ENCODE data around the gene NCOR2.

NCOR2 gene

GRCh38 chr12:124573839-124574786, 6.7 kb upstream of the NCOR2 start:
- DNase-seq, result peak; percentile 43 to 63

- no peak for DNase-seq
Observed at GRCh38 chr12:124571556-124571955, 4.1 kb upstream of the NCOR2 start.

- DNase-seq, result no peak
Observed at GRCh38 chr12:124570810-124571209, 3.4 kb upstream of the NCOR2 start.

- DNase-seq, result peak in 1 of 2 experiments; percentile 61
Observed at GRCh38 chr12:124569375-124570148, 2.1 kb upstream of the NCOR2 start.

- peak; percentile 93 to 95 for DNase-seq
Observed at GRCh38 chr12:124568431-124569374, 1.3 kb upstream of the NCOR2 start.

- peak; percentile 95 to 97 for DNase-seq
Observed at GRCh38 chr12:124567673-124568373, 411 bp upstream of the NCOR2 start.

GRCh38 chr12:124566161-124566996, 1.0 kb downstream of the NCOR2 start:
- DNase-seq, result peak; percentile 69 to 83

- DNase-seq, result no peak
Observed at GRCh38 chr12:124565656-124566160, 1.7 kb downstream of the NCOR2 start.

GRCh38 chr12:124564971-124565491, 2.4 kb downstream of the NCOR2 start:
- peak in 1 of 2 experiments; percentile 37 for DNase-seq

GRCh38 chr12:124564232-124564958, 3.0 kb downstream of the NCOR2 start:
- DNase-seq, result peak; percentile 77 to 87

- no peak for DNase-seq
Observed at GRCh38 chr12:124563809-124564208, 3.6 kb downstream of the NCOR2 start.

GRCh38 chr12:124563401-124563800, 4.0 kb downstream of the NCOR2 start:
- no peak for DNase-seq

GRCh38 chr12:124562796-124563181, 4.6 kb downstream of the NCOR2 start:
- no peak for DNase-seq

GRCh38 chr12:124562018-124562795, 5.2 kb downstream of the NCOR2 start:
- no peak for DNase-seq

GRCh38 chr12:124561231-124561630, 6.2 kb downstream of the NCOR2 start:
- no peak for DNase-seq

GRCh38 chr12:124560146-124560890, 7.1 kb downstream of the NCOR2 start:
- no peak for DNase-seq

- no peak for DNase-seq
Observed at GRCh38 chr12:124559182-124560017, 8.0 kb downstream of the NCOR2 start.
